OCI-LY7 (cell line): ENCODE measurements around the gene RTN4RL2.

ENCODE experiments used
- EZH2phosphoT487 ChIP-seq: fragments of 200-600 bp; sonication (generic); IDR thresholded peaks from 2 replicates; pipeline ENCODE4 v1.6.1; 2018; ENCODE audit warnings: low read depth, borderline replicate concordance, mild to moderate bottlenecking, mixed run types, antibody characterized with exemption, low read length, moderate library complexity, mixed read lengths
- TF ChIP-seq, protein P1 (sequence below): fragments of 200-600 bp; sonication (generic); conservative IDR thresholded peaks from 2 replicates; pipeline ENCODE4 v1.5.1; 2014; ENCODE audit warnings: mild to moderate bottlenecking, antibody characterized with exemption, low read length, moderate library complexity, mixed read lengths

DNA sequence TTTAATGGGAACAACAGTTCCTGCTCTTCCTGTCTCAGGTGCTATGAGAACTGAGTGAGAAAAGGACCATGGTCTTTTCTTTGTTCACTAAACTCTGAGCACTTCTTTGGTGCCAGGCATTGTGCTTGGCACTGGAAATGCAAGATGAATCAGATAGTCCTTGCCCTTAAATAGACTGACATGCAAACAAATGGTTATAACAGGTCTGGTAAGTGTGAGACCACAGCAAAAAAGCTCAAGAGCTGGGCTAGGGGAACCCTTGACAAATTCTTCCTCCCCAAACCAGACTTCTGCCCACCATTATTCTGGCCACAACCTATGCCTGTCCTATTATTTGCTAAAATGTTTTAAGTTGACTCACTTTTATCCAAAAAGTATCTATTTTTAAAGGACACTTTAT is 38.5 kb upstream of the RTN4RL2 start:
- TF ChIP-seq, protein P1, sequence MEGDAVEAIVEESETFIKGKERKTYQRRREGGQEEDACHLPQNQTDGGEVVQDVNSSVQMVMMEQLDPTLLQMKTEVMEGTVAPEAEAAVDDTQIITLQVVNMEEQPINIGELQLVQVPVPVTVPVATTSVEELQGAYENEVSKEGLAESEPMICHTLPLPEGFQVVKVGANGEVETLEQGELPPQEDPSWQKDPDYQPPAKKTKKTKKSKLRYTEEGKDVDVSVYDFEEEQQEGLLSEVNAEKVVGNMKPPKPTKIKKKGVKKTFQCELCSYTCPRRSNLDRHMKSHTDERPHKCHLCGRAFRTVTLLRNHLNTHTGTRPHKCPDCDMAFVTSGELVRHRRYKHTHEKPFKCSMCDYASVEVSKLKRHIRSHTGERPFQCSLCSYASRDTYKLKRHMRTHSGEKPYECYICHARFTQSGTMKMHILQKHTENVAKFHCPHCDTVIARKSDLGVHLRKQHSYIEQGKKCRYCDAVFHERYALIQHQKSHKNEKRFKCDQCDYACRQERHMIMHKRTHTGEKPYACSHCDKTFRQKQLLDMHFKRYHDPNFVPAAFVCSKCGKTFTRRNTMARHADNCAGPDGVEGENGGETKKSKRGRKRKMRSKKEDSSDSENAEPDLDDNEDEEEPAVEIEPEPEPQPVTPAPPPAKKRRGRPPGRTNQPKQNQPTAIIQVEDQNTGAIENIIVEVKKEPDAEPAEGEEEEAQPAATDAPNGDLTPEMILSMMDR: no peak
- no peak for TF ChIP-seq EZH2phosphoT487
